ENCODE data around the gene SNX27. TPM values are rescaled to one million over a fixed set of nuclear protein-coding genes. Genes with fewer than 3 reads are reported as not detected.

SNX27 gene
- total RNA-seq, 6 donors from 2014 or later, result 35.0 to 62.9 (median 51.9) TPM

DNA sequence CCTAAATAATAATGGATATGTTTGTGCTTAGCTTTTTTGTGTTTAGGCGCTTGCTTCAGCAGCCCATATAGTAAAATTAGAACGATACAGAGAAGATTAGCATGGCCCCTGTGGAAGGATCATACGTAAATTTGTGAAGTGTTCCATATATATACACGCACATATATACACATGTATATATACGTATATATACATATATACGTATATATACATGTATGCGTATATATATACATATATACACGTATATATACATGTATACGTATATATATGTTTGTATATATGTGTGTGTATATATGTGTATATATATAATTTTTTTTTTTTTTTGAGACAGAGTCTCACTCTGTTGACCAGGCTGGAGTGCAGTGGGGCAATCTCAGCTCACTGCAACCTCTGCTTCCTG lies 17.4 kb downstream of the SNX27 start:
- no peak for ATAC-seq (ENCODE audit: low FRiP score in 2 of 2)

GRCh38 chr1:151635479-151636072 lies 23.7 kb downstream of the SNX27 start:
- Histone ChIP-seq H3K4me1 (peaks cover 11 to 17% (median 14%) of the 10 kb centered on the region in 4 donors), H3K4me3 (no peak overlapping the region), H3K36me3 (no peaks in the 10 kb centered on the region), H3K27me3 (no peaks in the 10 kb centered on the region), H3K9me3 (no peaks in the 10 kb centered on the region), H3K27ac (no peak overlapping the region)
- ATAC-seq (ENCODE audit: low FRiP score in 2 of 2) (no peak), DNase-seq (no peak)
- TF ChIP-seq POLR2AphosphoS5 (IDR thresholded peaks at IDR 0.05) (no peak), POLR2A (IDR thresholded peaks at IDR 0.05) (no peak), CTCF (IDR thresholded peaks at IDR 0.05) (no peak), EP300 (IDR thresholded peaks at IDR 0.05) (no peak)
- WGBS, 2 donors, result 57 to 60% methylated on average over 2 of the region's 2 CpGs

More for the DNA sequence above, 17.4 kb downstream of the SNX27 start:
- TF ChIP-seq POLR2A (IDR thresholded peaks at IDR 0.05), result no peak
- WGBS, 2 donors, result 74 to 87% methylated on average over 9 of the region's 9 CpGs
- DNase-seq, result no peak
- H3K27me3 ChIP-seq, result no peaks in the 10 kb centered on the region
- H3K36me3 ChIP-seq, result no peaks in the 10 kb centered on the region
- H3K4me1 ChIP-seq, result peaks cover 0 to 2% (median 0%) of the 10 kb centered on the region in 4 donors
- no peak overlapping the region for H3K4me3 ChIP-seq
- H3K9me3 ChIP-seq, result no peaks in the 10 kb centered on the region
- H3K27ac ChIP-seq, result no peak overlapping the region

DNA sequence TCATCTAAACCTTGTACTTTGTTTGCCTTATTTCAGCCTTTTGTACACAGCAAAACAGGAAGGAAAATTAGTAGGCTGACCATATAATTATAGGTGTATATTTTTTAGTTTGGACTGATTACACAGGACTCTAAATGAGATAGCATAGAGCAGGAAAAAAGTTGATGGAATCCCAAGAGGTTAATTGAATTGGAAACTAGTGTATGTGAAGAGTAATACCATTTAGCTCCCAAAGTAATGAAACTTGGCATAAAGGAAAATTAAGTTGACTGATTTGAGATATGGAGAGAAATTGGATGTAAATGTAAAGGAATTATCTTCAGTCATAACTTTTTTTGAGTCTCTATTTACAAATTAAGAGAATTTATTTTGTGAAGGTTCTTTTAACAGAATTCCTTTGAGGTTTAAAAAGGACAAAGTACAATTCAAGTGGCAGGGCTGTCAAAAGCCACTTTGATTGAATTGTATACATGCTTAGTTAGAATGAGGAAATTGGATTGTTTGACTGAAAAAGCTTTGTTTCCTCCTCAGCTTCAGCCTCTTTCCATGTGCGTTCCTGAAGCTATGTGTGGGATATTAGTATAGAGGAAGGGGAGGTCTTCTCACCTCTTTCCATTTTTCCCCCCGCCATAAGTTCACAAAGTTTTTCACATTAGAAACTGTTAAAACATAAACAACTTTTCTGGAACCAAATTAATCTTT lies 26.4 kb downstream of the SNX27 start:
- 58 to 61% methylated on average over 2 of the region's 2 CpGs for WGBS, 2 donors
- no peak for ATAC-seq (ENCODE audit: low FRiP score in 2 of 2)
- H3K27ac ChIP-seq, result no peak overlapping the region

GRCh38 chr1:151638812-151639211 lies 27.0 kb downstream of the SNX27 start:
- Histone ChIP-seq H3K9me3 (no peaks in the 10 kb centered on the region), H3K4me1 (peaks cover 11 to 17% (median 14%) of the 10 kb centered on the region in 4 donors), H3K27ac (no peak overlapping the region), H3K4me3 (no peak overlapping the region), H3K36me3 (no peaks in the 10 kb centered on the region), H3K27me3 (no peaks in the 10 kb centered on the region)
- 83 to 87% methylated on average over 9 of the region's 9 CpGs for WGBS, 2 donors
- ATAC-seq (ENCODE audit: low FRiP score in 2 of 2), result no peak
- TF ChIP-seq CTCF (IDR thresholded peaks at IDR 0.05) (no peak), EP300 (IDR thresholded peaks at IDR 0.05) (no peak), POLR2AphosphoS5 (IDR thresholded peaks at IDR 0.05) (no peak), POLR2A (IDR thresholded peaks at IDR 0.05) (no peak)
- no peak for DNase-seq

More for the DNA sequence above, 26.4 kb downstream of the SNX27 start:
- Histone ChIP-seq H3K27me3 (no peaks in the 10 kb centered on the region), H3K36me3 (no peaks in the 10 kb centered on the region), H3K9me3 (no peaks in the 10 kb centered on the region), H3K4me1 (peaks cover 11 to 17% (median 14%) of the 10 kb centered on the region in 4 donors), H3K4me3 (no peak overlapping the region)
- no peak for DNase-seq
- no peak for TF ChIP-seq POLR2A (IDR thresholded peaks at IDR 0.05)
- TF ChIP-seq CTCF (IDR thresholded peaks at IDR 0.05), result no peak
- TF ChIP-seq POLR2AphosphoS5 (IDR thresholded peaks at IDR 0.05), result no peak
- no peak for TF ChIP-seq EP300 (IDR thresholded peaks at IDR 0.05)

- Histone ChIP-seq H3K27me3 (no peaks in the 10 kb centered on the region), H3K9me3 (no peaks in the 10 kb centered on the region), H3K27ac (no peak overlapping the region), H3K4me3 (no peak overlapping the region), H3K4me1 (peaks cover 11 to 17% (median 14%) of the 10 kb centered on the region in 4 donors), H3K36me3 (no peaks in the 10 kb centered on the region)
- WGBS, 2 donors, result 46% methylated on average over 2 of the region's 2 CpGs
- ATAC-seq (ENCODE audit: low FRiP score in 2 of 2) (no peak), DNase-seq (no peak)
- TF ChIP-seq POLR2A (IDR thresholded peaks at IDR 0.05) (no peak), CTCF (IDR thresholded peaks at IDR 0.05) (no peak), POLR2AphosphoS5 (IDR thresholded peaks at IDR 0.05) (no peak), EP300 (IDR thresholded peaks at IDR 0.05) (no peak)
Observed at GRCh38 chr1:151639466-151639865, 27.6 kb downstream of the SNX27 start.
